ENCODE measurements around the gene EXOC2. TPM values are rescaled to one million over a fixed set of nuclear protein-coding genes. Genes with fewer than 3 reads are reported as not detected.

EXOC2 gene
- total RNA-seq (2014; rRNA removed; shearing (Covaris generic)), result 19.4 and 21.3 TPM in 2 replicates
- 17.5 and 18.5 TPM in 2 replicates for polyA plus RNA-seq (2015; cell fraction: cytosol; rRNA removed)
- polyA plus RNA-seq (2015; cell fraction: nucleus; rRNA removed), result 31.0 and 34.4 TPM in 2 replicates

- peak; percentile 69 for DNase-seq (ENCODE audit: low read depth)
Measured at GRCh38 chr6:692858-693722, at the start of gene EXOC2. EXOC2 (minus strand) TSS chr6:693139; CDS start chr6:637818, 55,321 bp downstream.

DNA sequence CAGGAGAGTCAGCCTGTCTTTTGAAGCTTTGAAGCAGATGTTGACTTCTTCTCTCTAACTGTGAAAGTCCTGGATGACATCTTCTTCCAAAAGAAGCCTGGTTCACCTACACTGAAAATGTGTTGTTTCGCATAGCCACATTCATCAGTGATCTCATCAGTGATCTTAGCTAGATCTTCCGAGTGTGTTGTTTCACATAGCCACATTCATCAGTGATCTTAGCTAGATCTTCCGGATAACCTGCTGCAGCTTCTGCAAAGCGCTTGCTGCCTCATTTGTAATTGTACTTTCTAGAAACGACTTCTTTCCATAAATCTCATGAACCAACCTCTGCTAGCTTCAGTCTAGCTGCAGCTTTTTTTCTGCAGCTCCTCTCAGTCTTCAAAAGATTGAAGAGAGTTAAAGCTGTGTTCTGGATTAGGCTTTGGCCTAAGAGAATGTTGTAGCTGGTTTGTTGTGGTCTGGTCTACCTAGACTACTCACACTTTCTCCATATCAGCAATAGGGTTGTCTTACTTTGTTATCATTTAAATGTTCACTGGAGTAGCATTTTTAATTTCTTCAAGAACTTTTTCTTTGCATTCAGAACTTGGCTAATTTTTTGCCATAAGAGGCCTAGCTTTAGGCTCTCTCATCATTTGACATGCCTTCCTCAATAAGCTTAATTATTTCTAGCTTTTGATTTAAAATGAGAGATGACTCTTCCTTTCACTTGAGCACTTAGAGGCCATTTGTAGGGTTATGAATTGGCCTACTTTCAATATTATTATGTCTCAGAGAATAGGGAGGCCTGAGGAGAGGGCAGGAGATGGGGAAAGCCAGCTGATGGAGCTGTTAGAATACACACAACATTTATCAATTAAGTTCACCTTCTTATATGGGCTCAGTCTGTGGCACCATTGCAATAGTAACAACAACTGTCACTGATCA, 48.7 kb upstream of the EXOC2 start:
- no peak for DNase-seq (ENCODE audit: low read depth)

- no peak for DNase-seq (ENCODE audit: low read depth)
Measured at GRCh38 chr6:736657-737446, 43.9 kb upstream of the EXOC2 start.

DNA sequence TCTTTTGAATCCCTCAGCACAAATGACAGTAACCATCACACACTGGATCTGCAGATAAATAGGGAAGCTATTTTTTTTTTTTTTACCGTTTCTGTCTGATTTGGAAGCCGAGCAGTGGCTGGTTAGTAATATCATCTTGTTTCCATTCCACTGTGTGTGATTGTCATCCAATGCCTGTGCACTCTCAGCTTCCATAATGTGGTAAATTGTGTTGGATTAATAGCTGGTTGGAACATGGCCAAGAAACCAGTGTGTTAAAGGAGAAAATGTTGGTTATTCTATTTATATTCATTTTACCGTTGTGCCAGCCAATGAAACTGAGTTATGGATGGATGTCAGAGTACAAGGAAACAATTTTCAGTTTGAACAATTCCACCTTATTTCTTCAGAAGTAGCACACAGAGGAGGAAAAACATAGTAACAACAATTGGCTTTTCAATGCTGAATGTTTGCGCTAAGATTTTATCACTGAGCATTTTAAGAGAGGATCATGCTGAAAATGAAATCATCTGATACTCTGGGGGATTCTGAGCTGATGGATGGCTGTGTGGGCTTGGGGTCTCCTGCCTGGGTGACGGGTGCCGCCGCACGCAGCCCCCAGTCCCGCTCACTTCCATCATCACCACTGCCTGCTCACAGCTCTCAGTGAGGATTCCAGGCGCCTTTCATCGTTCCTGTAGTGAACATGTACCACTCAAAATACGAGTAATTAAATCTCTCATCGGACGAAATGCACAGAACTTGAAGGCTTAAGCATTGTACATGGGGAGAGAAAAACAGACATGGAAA, 40.7 kb upstream of the EXOC2 start:
- no peak for DNase-seq (ENCODE audit: low read depth)

GRCh38 chr6:731924-732323, 39.0 kb upstream of the EXOC2 start:
- no peak for DNase-seq (ENCODE audit: low read depth)

DNA sequence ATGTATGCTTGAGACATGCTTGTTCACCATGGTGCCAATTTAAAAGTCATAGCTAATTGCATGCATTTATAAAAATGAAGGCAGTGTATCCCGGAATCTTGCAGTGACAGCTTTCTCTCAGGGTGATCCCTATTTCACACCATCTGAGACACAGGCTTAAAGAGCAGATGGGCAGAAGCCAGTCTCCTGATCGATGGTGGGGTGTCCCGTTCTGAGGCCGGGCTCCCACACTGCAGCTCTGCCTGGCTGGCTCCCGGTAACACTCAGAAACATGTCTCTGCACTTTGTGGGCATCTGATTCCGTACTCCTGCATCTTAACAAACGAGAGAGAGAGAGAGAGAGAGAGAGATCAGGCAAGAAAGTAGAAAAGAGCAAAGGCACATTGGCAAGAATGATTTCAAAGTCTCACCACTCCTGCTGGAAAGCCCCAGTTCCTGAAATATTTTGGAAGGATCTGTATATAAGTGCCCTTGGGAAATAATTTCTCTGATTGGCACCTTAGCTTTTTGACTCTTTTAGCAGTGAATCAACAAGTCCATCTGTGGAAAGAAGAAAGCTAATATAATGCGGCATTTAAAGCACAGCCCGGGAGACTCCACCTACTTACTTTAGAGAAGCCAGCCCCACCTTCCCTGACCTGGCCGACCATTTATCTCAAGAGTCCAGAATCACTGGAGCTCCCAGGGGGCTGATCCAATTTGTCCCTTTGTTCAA, 36.8 kb upstream of the EXOC2 start:
- no peak for DNase-seq (ENCODE audit: low read depth)

GRCh38 chr6:727856-728255, 34.9 kb upstream of the EXOC2 start:
- no peak for DNase-seq (ENCODE audit: low read depth)

DNA sequence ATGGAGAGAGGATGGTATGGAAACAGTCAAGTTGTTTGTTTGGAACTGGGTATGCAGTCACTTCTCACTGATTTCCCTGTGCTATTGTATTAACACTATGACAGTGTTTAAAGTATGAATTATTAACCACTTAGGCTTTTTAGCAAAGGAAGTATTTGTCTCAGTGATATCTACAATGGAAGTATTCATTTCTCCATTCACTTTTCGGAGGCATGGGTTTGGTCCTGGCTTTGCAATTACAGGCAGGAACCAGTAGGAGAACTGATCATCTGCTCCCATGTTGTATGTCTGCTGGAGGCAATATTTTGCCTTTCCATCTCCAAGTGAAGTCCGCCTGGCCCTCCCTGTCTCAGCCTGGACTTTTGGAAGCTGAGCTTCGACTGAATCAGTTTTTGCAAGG, 30.6 kb upstream of the EXOC2 start:
- no peak for DNase-seq (ENCODE audit: low read depth)

GRCh38 chr6:722608-723007, 29.7 kb upstream of the EXOC2 start:
- peak; percentile 5 for DNase-seq (ENCODE audit: low read depth)

DNA sequence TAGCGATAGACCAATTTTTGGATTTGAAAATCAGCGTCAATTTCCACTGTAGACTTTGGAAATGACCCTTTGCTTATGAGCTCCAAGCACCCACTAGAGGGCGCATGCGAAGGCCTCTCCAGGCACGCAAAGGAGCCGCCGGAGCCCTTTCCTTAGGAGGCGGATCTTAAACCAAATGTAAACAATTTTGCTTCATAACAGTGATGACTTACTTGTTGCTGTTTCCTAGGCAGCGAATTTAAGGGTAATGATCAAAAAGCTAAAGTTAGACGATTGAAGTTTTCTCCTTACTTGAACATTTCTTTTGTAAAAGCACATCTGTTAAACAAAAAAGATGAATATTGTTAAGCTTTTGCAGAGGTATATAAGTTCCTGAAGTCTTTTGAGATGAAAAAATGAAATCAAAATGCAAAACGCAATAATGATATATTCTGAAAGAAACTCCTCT, 29.2 kb upstream of the EXOC2 start:
- DNase-seq (ENCODE audit: low read depth), result peak; percentile 52

DNA sequence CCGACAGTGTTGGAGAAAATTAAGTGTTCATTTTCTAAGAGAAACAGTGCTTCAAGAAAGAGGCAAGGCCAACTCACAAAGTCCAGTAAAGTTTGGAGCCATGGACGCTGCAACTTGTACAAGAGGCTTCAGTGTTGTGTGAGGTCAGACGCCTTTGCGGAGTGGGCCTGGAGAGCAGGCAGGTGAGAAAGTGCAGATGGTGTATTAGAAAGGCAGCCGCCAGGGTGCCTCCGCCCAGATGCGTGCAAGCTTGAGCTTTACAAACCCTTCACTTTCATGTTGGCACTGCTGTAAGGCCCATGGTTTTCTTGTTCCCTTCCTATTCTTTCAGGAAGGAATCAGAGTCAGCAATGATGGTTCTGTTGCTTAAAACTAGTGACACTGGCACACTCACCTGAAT, 25.4 kb upstream of the EXOC2 start:
- DNase-seq (ENCODE audit: low read depth), result no peak

DNA sequence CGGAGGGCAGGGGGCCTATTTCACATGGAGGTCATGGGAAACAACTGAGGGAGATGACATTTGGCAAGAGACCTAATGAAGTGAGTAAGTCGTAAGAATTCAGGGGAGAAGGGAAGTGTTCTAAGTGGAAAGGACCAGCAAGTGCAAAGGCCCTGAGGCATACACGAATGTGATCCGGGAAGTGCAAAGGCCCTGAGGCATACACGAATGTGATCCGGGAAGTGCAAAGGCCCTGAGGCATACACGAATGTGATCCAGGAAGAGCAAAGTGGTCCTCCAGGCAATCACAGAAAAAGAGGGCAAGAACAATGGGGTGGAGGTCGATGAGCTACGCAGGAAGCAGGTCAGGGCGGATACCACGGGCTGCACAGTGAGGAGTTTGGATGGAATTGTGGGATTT, 24.2 kb upstream of the EXOC2 start:
- no peak for DNase-seq (ENCODE audit: low read depth)

DNA sequence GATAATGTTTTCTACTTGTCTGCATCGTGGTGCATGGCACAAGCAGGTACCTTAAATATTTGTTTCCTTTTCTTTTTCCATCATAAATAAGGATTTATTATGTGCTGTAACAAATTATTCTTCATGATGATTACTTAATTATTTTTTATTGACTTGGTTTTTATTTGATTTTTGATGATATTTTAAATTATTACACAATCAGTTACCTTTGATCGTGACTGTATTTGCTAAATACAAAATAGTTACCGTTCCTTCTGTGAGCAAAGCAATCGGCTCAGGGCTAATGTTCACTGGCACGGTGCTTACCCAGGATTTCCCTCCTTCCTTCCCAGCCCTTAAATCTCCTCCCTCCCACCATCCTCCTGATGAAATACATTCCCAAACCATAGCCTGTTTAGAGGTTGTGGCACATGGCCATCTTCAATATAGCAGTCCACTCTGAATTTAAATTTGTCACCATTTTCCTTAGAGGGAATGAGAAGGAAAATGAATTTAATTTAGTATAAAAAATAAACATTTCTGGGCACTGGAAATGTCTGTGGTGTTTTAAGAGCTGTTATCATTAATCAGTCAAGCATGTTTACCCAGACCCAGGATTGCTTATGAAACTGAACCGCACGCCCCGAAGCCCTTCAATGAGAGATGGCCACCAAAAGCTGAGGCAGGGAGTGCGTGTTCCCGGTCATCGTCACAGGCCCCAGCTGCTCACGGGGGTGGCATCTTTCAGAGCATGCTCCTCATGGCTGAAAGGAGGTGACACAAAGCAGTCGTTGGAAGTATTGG, 23.0 kb upstream of the EXOC2 start:
- no peak for DNase-seq (ENCODE audit: low read depth)

GRCh38 chr6:714100-714499, 21.2 kb upstream of the EXOC2 start:
- DNase-seq (ENCODE audit: low read depth), result no peak

GRCh38 chr6:713351-713750, 20.4 kb upstream of the EXOC2 start:
- DNase-seq (ENCODE audit: low read depth), result no peak

DNA sequence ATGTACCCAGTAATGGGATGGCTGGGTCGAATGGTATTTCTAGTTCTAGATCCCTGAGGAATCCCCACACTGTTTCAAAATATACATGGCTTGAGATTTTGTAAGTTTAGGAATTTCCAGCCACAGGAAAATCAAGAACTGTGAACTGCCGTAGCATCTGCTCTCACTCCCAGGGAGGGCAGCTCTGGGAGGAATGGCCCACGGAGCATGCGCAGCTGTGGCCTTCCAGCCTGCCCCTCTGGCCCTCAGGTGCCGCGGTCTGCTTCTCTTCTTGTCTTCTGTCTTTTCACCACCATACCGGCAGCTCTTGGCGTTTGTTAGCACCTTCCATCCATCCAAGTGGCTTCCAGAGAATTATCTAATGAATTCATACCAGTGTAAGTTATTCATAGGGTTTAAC, 19.9 kb upstream of the EXOC2 start:
- DNase-seq (ENCODE audit: low read depth), result no peak

DNA sequence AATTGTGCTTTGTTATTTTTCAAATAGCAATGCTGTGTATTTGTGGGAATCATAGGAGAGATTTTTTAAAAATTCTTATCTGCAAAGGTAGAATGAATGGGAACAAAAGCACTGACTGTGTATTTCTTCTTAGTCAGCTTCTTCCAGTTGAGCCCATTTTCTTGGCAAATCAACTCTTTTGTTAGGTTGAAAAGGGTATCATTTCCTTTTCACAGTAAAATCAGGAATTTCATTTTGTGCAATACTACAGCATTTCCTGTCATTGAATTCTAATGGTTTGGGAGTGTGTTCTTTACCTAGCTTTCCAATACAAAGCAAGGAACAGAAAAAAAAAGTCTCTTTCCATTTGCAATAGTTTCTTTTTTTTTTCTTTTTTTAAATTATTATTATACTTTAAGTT, 19.0 kb upstream of the EXOC2 start:
- no peak for DNase-seq (ENCODE audit: low read depth)

GRCh38 chr6:710601-711571, 17.9 kb upstream of the EXOC2 start:
- no peak for DNase-seq (ENCODE audit: low read depth)

Measured in HT1080 (cell line).